Stimulated activated CD8-positive, alpha-beta memory T cell treated with anti-CD3 and anti-CD28 coated beads, Interleukin-2, amount 100 ng/mL, for 1 hour (primary cell): ENCODE measurements around the gene B4GALNT4.
"Not testable (repeated sequence)": the region's sequence is repeated elsewhere in the genome, so short reads cannot be mapped to it uniquely, and the experiment has no call there.

ENCODE experiments used
- DNase-seq, 2 donors: peaks; one replicate each; pipeline ENCODE4 v3.0.0-alpha.2; 2020; ENCODE audit warnings: low read depth in 2 of 2

B4GALNT4 gene

GRCh38 chr11:334264-334994 lies 34.9 kb upstream of the B4GALNT4 start:
- DNase-seq, result no peak

DNA sequence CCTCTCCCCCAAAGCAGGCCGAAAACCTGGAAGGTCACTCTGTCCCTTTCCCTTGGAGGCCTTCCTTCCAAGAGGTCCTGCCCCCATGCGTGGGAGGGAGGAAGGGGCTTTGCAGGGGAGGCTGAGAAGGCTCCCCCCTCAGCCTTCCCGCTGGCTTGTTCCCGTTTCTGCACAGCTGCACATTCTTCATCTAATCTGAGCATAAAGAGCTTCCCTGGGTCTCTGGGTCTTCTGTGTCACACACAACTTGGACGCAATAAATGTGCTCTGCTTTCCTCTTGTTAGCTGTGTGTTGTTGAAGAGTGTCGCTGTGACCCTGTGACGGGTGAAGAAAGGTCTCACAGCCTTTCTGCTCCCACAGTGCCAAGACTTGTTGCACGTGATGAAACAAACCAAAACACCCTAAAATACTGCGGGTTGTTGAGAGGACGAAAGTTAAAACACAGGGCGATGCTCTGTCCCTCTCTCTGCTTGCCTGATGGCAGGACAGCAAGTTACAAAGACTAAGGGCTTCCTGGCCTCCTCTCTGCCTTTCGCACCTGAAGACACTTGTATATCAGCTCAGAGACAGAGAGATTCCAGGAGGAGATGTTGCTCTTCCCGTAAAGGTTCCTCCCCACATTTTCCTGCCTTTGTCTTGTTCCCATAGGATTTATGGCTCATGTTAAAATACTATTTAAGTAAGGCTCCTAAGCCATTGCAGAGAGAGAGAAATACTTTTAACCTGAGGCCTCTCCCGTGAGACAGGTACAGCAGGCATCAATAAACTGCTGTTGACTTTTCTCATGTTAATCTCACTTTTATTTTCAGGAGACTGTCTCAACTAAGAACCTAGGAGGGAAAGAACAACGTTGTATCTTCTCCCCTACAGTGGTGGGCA lies 33.3 kb upstream of the B4GALNT4 start:
- DNase-seq, result no peak

- DNase-seq, result no peak
Observed at GRCh38 chr11:336659-337198, 32.6 kb upstream of the B4GALNT4 start.

DNA sequence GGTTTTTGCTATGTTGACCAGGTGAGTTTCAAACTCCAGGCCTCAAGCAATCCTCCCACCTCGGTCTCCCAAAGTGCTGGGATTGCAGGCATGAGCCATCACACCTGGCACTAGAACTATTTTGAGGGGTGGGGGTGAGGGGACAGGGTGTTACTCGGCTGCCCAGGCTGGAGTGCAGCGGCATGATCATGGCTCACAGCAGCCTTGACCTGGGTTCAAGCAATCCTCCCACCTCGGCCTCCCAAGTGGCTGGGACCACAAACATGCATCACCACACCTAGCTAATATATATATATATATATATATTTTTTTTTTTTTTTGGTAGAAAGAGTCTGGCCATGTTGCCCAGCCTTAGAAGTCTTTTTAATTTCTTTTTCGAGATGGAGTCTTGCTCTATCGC lies 31.6 kb upstream of the B4GALNT4 start:
- DNase-seq, result no peak

DNA sequence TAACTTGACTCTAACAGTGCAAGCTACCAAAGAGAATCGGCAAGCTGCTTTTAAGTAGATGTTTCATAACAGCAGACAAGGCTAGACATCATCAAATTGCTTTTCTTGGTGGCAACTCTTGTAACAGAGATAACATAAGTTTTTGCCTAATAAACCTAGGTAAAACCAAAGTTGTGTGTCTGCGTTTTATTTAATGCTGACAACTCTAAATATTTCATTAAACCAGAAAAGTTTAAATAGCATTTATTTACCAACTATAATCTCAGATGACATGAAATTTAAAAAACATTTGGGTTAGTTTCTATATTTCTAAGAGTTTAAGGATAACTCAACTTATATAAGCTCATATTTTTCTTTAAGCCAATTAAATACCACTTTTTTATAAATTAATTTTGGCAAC lies 29.3 kb upstream of the B4GALNT4 start:
- DNase-seq, result no peak

DNA sequence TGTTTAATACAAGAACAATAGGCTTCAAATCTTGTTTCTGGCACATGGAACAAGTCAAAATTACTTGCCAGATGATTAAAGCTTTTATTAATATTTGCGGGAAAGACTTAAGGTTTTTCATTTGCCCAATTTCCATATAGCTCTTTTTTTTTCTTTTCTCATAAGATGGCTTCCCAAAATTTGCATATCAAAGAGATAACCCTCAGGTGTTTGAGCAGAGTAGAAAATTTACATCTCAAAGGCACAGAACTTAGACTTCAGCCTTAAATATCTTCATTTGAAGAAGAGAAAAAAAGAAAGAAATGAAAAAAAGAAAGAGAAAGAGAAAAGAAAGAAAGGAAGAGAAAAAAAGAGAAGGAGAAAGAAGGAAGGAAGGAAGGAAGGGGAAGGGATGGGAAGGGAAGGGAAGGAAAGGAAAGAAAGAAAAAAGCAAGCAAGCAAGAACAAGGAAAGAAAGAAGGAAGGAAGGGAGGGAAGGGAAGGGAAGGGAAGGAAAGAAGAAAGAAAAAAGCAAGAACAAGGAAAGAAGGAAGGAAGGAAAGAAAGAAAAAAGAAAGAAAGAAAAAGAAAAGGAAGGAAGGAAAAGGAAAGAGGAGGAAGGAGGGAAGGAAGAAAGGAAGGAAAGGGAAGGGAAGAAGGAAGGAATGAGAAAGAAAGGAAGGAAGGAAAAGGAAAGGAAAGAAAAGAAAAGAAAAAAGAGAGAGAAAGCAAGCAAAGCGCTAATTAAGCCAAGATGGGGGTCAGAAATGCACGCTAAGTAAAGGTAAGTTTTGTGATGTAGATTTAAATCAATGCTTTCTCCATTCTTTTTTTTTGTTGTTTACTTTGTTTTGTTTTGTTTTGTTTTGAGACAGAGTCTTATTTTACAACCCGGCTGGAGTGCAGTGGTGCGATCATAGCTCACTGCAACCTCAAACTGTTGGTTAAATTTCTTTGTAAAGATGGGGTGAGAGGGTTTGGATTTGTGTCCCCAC lies 28.5 kb upstream of the B4GALNT4 start:
- no peak for DNase-seq

DNA sequence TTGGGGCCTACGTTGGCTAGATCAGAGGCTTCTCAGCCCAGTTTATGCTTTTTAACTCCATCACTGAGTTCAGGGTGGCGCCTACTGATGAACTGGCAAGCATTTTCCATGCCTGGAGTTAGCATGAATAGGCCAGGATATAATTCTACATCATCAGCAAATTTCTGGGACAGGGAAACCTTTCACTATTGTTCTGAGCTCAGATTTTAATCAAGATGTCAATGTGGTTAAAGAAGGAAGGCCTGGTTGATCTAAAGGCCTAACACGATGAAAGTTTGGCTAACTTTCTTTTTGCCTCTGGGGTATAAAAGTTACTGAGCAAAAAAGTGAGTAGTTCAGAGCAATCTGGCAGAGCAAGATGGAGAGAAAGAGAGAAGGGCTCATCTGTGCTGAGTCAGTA lies 27.0 kb upstream of the B4GALNT4 start:
- no peak for DNase-seq

DNA sequence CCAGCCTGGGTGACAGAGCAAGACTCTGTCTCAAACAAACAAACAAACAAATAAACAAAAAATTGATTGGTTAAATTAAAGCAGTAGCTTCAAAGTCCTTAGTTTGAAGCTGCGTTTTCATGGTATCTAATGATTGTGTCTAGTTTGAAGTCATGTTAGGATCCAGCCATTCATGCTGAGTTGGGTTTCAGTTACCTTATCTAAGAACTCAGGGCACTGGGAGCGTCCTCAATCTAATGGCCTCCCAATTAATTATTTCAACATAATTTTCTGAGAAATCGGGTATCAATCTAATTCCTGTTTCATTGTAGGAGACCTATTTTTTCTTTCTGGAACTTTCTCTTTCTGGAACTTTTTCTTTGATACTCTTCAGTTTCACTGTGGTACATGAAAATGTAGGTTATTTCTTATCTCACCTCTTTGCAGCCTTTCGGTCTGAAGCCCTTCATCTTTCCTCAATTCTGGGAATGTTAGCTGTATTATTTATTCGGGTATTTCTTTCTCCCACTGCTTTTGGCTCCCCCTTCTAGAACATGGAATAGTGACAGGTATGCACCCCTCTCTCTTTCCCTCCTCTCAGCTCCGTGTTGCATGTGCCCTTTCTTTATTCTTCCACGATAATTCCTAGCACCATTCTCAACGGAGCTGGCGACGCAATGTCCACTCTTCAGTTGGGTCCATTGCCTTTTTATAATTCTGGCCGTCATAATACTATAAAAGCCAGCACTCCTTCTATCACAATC lies 24.3 kb upstream of the B4GALNT4 start:
- DNase-seq, result no peak

DNA sequence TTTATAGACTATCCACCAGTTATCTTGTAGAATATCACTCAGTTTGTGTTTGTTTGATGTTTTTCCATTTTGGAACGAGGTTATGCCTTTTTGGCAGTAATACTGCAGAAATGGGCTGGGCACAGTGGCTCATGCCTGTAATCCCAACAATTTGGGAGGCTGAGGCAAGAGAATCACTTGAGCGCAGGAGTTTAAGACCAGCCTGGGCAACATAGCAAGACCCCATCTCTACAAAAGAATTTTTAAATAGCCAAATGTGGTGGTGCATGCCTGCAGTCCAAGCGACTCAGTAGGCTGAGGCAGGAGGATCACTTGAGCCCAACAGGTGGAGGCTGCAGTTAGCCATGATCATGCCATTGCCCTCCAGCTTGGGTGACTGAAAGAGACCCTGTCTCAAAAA lies 22.8 kb upstream of the B4GALNT4 start:
- no peak for DNase-seq

GRCh38 chr11:349270-349954 lies 19.9 kb upstream of the B4GALNT4 start:
- DNase-seq, result not testable (repeated sequence)

DNA sequence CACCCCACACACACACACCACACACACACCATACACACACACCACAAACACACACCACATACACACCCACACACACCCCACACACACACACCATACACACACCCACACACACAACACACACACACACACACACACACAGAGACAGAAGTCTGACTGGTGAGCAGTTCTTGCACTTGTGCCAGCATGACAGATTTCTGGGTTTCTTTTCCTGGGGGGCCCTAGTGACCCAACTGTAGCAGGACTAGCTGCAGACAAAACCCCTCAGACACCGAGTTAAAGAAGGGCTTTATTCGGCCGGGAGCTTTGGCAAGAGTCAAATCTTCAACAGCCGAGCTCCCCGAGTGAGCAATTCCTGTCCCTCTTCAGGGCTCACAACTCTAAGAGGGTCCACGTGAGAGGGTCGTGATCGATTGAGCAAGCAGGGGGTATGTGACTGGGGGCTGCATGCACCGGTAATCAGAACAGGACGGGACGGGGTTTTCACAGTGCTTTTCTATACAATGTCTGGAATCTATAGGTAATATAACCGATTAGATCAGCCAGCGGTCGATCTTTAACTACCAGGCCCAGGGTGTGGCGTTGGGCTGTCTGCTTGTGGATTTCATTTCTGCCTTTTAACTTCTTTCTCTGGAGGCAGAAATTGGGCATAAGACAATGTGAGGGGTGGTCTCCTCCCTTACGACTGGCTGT lies 19.1 kb upstream of the B4GALNT4 start:
- DNase-seq, result not testable (repeated sequence)

GRCh38 chr11:350723-351255 lies 18.5 kb upstream of the B4GALNT4 start:
- no peak for DNase-seq

DNA sequence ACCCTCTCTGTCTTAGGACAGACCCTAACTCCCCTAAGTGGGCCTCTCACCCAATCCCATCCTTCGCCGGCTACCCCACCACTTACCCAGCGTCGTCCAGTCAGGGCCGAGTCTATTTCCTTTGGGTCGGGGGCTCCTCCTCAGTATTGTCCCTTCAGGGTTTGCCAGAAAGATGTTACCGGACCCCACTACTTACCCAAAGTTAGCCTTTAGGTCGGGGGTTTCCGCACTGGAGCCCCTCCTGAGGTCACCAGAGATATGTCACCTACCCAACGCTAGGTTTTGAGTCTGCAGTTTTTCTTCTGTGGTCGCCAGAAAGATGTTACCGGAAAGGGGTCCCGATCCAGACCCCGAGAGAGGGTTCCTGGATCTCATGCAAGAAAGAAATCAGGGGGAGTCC lies 17.9 kb upstream of the B4GALNT4 start:
- no peak for DNase-seq

GRCh38 chr11:352456-353031 lies 16.8 kb upstream of the B4GALNT4 start:
- DNase-seq, result no peak

DNA sequence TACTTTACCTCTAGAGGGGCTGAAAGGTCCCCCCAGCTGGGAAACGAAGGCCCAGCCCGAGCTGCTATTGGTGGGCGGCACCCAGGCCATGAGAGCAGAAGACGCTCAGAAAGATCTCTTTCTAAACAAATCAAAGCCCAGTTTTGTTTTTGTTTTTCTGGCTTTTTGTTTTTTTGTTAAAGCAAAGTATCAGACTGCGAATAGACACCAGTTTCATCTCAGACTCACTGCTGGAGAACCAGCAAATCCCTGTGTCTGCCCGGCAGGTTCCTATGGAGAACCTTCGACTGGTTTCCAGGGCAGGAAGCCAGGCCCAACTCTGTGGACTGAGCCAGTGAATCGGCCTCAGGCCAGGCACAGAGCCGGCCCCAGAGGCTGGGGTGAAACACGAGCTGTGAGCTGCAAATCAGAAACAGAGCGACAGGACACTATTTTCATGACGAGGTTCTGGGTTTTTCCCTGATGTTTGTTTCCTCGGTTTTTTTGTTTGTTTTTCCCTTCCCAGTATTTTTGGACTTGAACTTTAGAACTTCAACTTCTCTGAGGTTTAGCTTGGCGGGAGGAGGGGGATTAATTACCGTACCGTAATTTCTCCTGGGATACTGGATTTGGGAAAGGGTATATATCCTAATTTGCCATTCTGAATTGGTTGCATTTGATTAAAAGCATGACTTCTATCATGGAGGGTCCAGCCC lies 16.0 kb upstream of the B4GALNT4 start:
- no peak for DNase-seq

- DNase-seq, result peak; percentile 62 to 76
Observed at GRCh38 chr11:355581-356458, 13.5 kb upstream of the B4GALNT4 start.

DNA sequence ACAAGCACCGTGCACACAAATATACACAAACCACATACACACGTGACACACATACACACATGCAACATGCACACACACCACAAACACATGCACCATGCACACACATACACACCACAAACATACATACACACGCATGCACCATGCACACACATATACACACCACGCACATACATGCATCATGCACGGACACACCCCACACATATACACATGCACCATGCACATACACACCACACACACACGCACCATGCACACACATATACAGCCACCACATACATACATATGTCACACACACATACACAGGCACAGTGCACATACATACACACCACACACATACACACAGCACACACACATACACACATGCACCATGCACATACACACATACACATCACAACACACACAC lies 12.7 kb upstream of the B4GALNT4 start:
- no peak for DNase-seq
